OCI-LY7 (cell line): ENCODE results near the gene GRIN3B.

Experiments used
- CTCF ChIP-seq: fragments of 200-600 bp; sonication (generic); conservative IDR thresholded peaks from 2 replicates; pipeline ENCODE4 v1.5.1; 2014; ENCODE audit warnings: mild to moderate bottlenecking, antibody characterized with exemption, low read length, moderate library complexity, mixed read lengths
- EZH2phosphoT487 ChIP-seq: fragments of 200-600 bp; sonication (generic); IDR thresholded peaks from 2 replicates; pipeline ENCODE4 v1.6.1; 2018; ENCODE audit warnings: low read depth, borderline replicate concordance, mild to moderate bottlenecking, mixed run types, antibody characterized with exemption, low read length, moderate library complexity, mixed read lengths

- TF ChIP-seq CTCF (no peak), EZH2phosphoT487 (no peak)
These were observed 26.8 kb downstream of the GRIN3B start for GRCh38 chr19:1026783-1027649.
